ENCODE data around the gene DIP2A.

Gene DIP2A

GRCh38 chr21:46468108-46468774 lies 9.6 kb downstream of the DIP2A start:
- Histone ChIP-seq H3K9ac (ENCODE audit: low read length) (no peak overlapping the region), H3F3A (ENCODE audit: insufficient read depth, low read length) (no peaks in the 10 kb centered on the region), H4K20me1 (ENCODE audit: insufficient read depth, low read length) (no peaks in the 10 kb centered on the region), H3K9me3 (replicated peaks; ENCODE audit: insufficient read depth, low read length) (no peaks in the 10 kb centered on the region), H3K4me2 (ENCODE audit: low read depth, low read length) (no peak overlapping the region), H2AFZ (ENCODE audit: low read length) (no peak overlapping the region), H3K36me3 (replicated peaks; ENCODE audit: insufficient read depth, low read length) (no peaks in the 10 kb centered on the region), H3K27ac (ENCODE audit: low read length) (no peak overlapping the region), H3K27me3 (replicated peaks; ENCODE audit: insufficient read depth, low read length) (no peaks in the 10 kb centered on the region), H3K4me1 (ENCODE audit: low read length) (no peaks in the 10 kb centered on the region), H3K9me2 (replicated peaks; ENCODE audit: insufficient read depth, low read length) (no peaks in the 10 kb centered on the region), H3K79me2 (ENCODE audit: low read length) (peaks cover 33% of the 10 kb centered on the region), H3K4me3 (ENCODE audit: low read length) (no peak overlapping the region)
- no peak for TF ChIP-seq EZH2 (optimal IDR thresholded peaks at IDR 0.05; ENCODE audit: low read depth, low read length)
- TF ChIP-seq CTCF (IDR thresholded peaks at IDR 0.05; ENCODE audit: low read length), result no peak
- TF ChIP-seq EZH2phosphoT487 (IDR thresholded peaks at IDR 0.05; ENCODE audit: low read length), result no peak
- DNase-seq, result no peak

- H3K27me3 ChIP-seq (replicated peaks; ENCODE audit: insufficient read depth, low read length), result no peaks in the 10 kb centered on the region
- H3K27ac ChIP-seq (ENCODE audit: low read length), result no peak overlapping the region
- H3K9ac ChIP-seq (ENCODE audit: low read length), result no peak overlapping the region
- H3K9me3 ChIP-seq (replicated peaks; ENCODE audit: insufficient read depth, low read length), result no peaks in the 10 kb centered on the region
- no peak overlapping the region for H3K4me2 ChIP-seq (ENCODE audit: low read depth, low read length)
- no peaks in the 10 kb centered on the region for H3F3A ChIP-seq (ENCODE audit: insufficient read depth, low read length)
- no peaks in the 10 kb centered on the region for H4K20me1 ChIP-seq (ENCODE audit: insufficient read depth, low read length)
- H3K4me1 ChIP-seq (ENCODE audit: low read length), result no peaks in the 10 kb centered on the region
- H3K9me2 ChIP-seq (replicated peaks; ENCODE audit: insufficient read depth, low read length), result no peaks in the 10 kb centered on the region
- H3K36me3 ChIP-seq (replicated peaks; ENCODE audit: insufficient read depth, low read length), result no peaks in the 10 kb centered on the region
- H2AFZ ChIP-seq (ENCODE audit: low read length), result no peak overlapping the region
- H3K4me3 ChIP-seq (ENCODE audit: low read length), result no peak overlapping the region
- H3K79me2 ChIP-seq (ENCODE audit: low read length), result peaks cover 35% of the 10 kb centered on the region
- TF ChIP-seq EZH2 (optimal IDR thresholded peaks at IDR 0.05; ENCODE audit: low read depth, low read length), result no peak
- no peak for TF ChIP-seq EZH2phosphoT487 (IDR thresholded peaks at IDR 0.05; ENCODE audit: low read length)
- TF ChIP-seq CTCF (IDR thresholded peaks at IDR 0.05; ENCODE audit: low read length), result no peak
- no peak for DNase-seq
Observed at GRCh38 chr21:46469275-46469674, 10.6 kb downstream of the DIP2A start.

- no peak overlapping the region for H3K4me2 ChIP-seq (ENCODE audit: low read depth, low read length)
- DNase-seq, result no peak
- H3K27me3 ChIP-seq (replicated peaks; ENCODE audit: insufficient read depth, low read length), result no peaks in the 10 kb centered on the region
- H3K9me3 ChIP-seq (replicated peaks; ENCODE audit: insufficient read depth, low read length), result no peaks in the 10 kb centered on the region
- H3K4me3 ChIP-seq (ENCODE audit: low read length), result no peak overlapping the region
- H2AFZ ChIP-seq (ENCODE audit: low read length), result no peak overlapping the region
- H3K27ac ChIP-seq (ENCODE audit: low read length), result no peak overlapping the region
- H3K4me1 ChIP-seq (ENCODE audit: low read length), result no peaks in the 10 kb centered on the region
- no peak overlapping the region for H3K9ac ChIP-seq (ENCODE audit: low read length)
- no peaks in the 10 kb centered on the region for H4K20me1 ChIP-seq (ENCODE audit: insufficient read depth, low read length)
- no peak for TF ChIP-seq CTCF (IDR thresholded peaks at IDR 0.05; ENCODE audit: low read length)
- no peak for TF ChIP-seq EZH2 (optimal IDR thresholded peaks at IDR 0.05; ENCODE audit: low read depth, low read length)
- TF ChIP-seq EZH2phosphoT487 (IDR thresholded peaks at IDR 0.05; ENCODE audit: low read length), result no peak
- H3K36me3 ChIP-seq (replicated peaks; ENCODE audit: insufficient read depth, low read length), result no peaks in the 10 kb centered on the region
- H3K9me2 ChIP-seq (replicated peaks; ENCODE audit: insufficient read depth, low read length), result no peaks in the 10 kb centered on the region
- peaks cover 34% of the 10 kb centered on the region for H3K79me2 ChIP-seq (ENCODE audit: low read length)
- H3F3A ChIP-seq (ENCODE audit: insufficient read depth, low read length), result no peaks in the 10 kb centered on the region
Observed at GRCh38 chr21:46471514-46471913, 12.8 kb downstream of the DIP2A start.

Measured in MM.1S (cell line).